Coronary artery (tissue), 2 donors: ENCODE data around the gene ZNF385B.

ENCODE experiments used
- DNase-seq: peaks from one replicate; pipeline ENCODE4 v3.0.0-alpha.2; 2017; ENCODE audit warnings: low spot score
- H3K27ac ChIP-seq, 2 donors: fragments of 200-600 bp; sonication (generic); one replicate each; pipeline ENCODE4 v1.5.1; 2016 to 2019
- H3K4me3 ChIP-seq: fragments of 200-600 bp; sonication (generic); 2 replicates; pipeline ENCODE4 v1.5.1; 2016; ENCODE audit warnings: mild to moderate bottlenecking, moderate library complexity
- TF ChIP-seq, protein P1 (sequence below): fragments of 200-600 bp; sonication (generic); IDR thresholded peaks from one replicate; pipeline ENCODE4 v1.5.1; 2019; ENCODE audit warnings: antibody characterized with exemption

Gene ZNF385B

DNA sequence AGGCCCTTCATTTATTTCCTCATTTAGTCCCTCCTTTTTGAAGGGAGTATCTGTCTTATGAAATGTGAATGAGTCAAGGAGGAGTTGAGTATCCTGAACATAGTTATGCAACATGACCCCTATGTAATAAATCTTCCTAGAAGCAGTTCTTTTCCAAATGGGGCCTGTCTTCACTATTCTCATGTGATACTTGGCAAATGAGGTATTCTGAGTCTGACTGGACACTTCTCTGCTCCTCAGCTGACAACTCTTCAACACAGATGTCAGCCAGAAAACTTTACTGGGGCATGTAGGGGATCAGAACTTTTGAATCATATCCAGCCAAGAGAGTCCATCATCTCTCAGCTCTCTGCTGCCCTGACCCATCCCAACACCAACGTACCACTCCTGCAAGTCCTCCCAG is 291.6 kb downstream of the ZNF385B start:
- Histone ChIP-seq H3K27ac (no peak overlapping the region), H3K4me3 (no peak overlapping the region)
- no peak for DNase-seq
- TF ChIP-seq, protein P1, sequence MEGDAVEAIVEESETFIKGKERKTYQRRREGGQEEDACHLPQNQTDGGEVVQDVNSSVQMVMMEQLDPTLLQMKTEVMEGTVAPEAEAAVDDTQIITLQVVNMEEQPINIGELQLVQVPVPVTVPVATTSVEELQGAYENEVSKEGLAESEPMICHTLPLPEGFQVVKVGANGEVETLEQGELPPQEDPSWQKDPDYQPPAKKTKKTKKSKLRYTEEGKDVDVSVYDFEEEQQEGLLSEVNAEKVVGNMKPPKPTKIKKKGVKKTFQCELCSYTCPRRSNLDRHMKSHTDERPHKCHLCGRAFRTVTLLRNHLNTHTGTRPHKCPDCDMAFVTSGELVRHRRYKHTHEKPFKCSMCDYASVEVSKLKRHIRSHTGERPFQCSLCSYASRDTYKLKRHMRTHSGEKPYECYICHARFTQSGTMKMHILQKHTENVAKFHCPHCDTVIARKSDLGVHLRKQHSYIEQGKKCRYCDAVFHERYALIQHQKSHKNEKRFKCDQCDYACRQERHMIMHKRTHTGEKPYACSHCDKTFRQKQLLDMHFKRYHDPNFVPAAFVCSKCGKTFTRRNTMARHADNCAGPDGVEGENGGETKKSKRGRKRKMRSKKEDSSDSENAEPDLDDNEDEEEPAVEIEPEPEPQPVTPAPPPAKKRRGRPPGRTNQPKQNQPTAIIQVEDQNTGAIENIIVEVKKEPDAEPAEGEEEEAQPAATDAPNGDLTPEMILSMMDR, result no peak

DNA sequence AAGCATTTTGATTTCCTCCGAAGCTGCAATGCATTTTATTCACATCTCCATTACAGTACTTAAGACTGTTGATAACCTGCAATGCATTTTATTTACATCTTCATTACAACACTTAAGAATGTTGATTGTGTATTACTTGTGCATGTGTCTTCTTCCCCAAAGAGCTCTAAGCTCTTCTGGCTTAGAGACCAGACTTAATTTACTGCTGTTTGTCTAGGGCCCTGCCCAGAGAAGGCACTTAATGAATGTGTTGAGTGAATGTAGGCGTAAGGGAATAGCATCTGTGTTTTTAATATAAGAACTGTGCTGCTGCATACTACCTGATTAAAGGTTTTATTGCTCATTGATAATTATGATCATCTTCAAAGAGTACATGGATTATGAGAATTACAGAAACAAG is 295.6 kb downstream of the ZNF385B start:
- H3K4me3 ChIP-seq, result no peak overlapping the region
- TF ChIP-seq, protein P1, result no peak
- DNase-seq, result no peak
- no peak overlapping the region for H3K27ac ChIP-seq

DNA sequence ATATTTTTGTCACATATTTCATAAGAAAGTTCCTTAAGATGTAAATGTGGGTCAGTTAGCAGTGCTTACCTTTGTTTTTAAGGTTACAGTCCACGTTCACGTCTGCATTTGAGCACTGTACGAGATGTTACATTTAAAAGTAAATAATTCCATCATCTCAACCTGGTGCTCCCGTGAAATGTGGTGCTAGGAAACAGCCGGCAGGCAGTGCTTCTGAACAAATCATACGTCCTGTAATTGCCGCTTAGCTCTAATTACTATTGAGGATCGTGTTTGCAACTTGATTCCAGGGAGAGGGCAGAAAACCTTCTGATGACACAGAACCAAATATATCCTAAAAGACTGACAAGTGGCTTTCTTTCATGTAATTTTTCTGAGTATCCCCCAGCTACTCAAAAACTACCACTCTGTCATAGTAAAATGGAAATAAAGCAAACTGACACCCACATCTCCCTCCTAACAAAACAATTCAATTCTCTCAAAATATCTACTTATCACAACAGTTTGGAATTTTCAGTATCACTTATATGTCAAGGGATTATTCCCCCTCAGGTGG is 299.0 kb downstream of the ZNF385B start:
- no peak overlapping the region for H3K27ac ChIP-seq
- no peak overlapping the region for H3K4me3 ChIP-seq
- TF ChIP-seq, protein P1, result no peak
- no peak for DNase-seq

DNA sequence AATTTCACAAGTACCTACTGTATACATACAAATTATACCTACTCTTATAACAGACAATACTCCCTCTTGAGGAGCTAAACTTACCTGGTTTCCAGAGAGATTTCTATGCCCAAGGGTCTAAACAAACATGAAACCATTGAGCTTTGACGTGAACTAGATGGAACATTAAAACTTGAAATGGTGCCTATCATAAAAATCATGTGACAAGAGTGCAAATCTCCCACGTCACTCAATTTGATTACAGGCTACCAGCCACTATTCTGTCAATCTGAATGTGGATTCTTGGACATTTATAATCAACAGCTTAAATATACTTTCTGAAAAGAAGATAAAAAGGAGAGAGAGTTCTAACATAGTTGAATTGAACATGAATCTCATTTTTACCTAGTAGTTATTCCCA is 299.7 kb downstream of the ZNF385B start:
- DNase-seq, result no peak
- TF ChIP-seq, protein P1, result no peak
- Histone ChIP-seq H3K4me3 (no peak overlapping the region), H3K27ac (no peak overlapping the region)

DNA sequence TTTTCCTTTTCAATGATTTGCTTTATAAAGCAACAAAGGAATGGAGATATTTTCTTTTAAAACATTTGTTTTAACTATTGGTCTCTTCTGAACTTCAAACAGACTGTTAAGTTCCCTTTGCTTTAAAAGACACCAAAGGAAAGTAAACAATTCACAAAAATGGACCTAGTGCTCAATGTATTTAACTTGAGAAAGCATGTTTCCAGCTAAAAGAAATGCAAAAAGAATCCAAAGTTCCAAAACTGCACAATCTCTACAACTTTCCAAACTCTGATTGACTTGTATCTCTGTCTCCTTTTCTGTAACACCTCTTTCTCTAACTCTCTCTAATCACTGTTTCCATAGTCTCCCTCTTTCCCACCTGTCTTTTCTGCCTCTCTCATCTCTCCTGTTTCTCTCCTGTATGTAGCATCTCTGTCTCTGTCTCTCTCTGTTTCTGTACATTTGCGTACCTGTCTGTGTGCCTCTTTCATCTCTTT is 301.1 kb downstream of the ZNF385B start:
- TF ChIP-seq, protein P1, result no peak
- H3K4me3 ChIP-seq, result no peak overlapping the region
- H3K27ac ChIP-seq, result no peak overlapping the region
- DNase-seq, result no peak

DNA sequence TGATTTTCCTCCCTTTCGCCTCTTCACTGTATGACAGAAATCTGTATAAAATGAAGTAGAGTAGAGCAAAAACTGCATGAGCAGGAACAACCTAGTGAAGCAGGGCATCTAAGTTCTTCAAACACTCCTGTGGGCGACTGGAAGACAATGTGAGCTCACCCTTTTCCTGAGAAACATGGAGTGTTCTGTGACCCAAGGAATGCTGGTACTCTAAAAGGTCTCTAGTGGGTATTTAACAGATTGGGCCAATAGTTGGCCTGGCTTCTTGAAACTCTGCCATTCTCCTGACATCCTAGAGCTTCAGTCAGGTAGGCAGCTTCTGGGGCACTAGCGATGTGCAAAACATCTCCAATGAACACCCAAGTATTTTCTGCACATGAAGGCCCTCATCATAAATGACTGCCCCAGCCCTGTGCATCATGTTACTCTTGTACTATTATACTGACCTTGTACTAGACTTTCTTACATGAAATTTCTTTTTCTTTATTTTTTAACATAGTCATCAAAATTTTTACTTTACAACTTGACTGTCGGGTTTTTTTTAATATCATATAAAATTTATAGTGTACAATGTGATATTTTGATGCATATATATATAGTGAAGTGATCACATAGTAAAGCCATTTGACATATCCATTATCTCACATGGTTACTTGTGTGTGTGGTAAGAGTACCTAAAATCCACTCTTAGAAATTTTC is 302.2 kb downstream of the ZNF385B start:
- TF ChIP-seq, protein P1, result no peak
- DNase-seq, result no peak
- no peak overlapping the region for H3K27ac ChIP-seq
- H3K4me3 ChIP-seq, result no peak overlapping the region
